Stimulated activated CD8-positive, alpha-beta memory T cell treated with anti-CD3 and anti-CD28 coated beads, Interleukin-12 subunit alpha, Interleukin-12 subunit beta, amount 100 ng/mL, for 24 hours (primary cell): ENCODE measurements around the gene CLDN5.

Source experiments
- DNase-seq: peaks from one replicate; pipeline ENCODE4 v3.0.0-alpha.2; 2020; ENCODE audit errors: extremely low read depth

Gene CLDN5

GRCh38 chr22:19504900-19505734 lies 19.1 kb downstream of the CLDN5 start:
- no peak for DNase-seq

GRCh38 chr22:19503869-19504268 lies 20.3 kb downstream of the CLDN5 start:
- no peak for DNase-seq

GRCh38 chr22:19503367-19503766 lies 20.8 kb downstream of the CLDN5 start:
- no peak for DNase-seq

- DNase-seq = no peak
Measured at GRCh38 chr22:19501897-19502447, 22.2 kb downstream of the CLDN5 start.

GRCh38 chr22:19499880-19500242 lies 24.3 kb downstream of the CLDN5 start:
- DNase-seq = no peak

- no peak for DNase-seq
Measured at GRCh38 chr22:19499236-19499879, 24.9 kb downstream of the CLDN5 start.

- DNase-seq = no peak
Measured at GRCh38 chr22:19498866-19499190, 25.4 kb downstream of the CLDN5 start.

GRCh38 chr22:19498154-19498865 lies 25.9 kb downstream of the CLDN5 start:
- DNase-seq = no peak

GRCh38 chr22:19497245-19497644 lies 27.0 kb downstream of the CLDN5 start:
- no peak for DNase-seq

- DNase-seq = no peak
Measured at GRCh38 chr22:19496324-19496630, 27.9 kb downstream of the CLDN5 start.

GRCh38 chr22:19495562-19496323 lies 28.5 kb downstream of the CLDN5 start:
- no peak for DNase-seq

GRCh38 chr22:19494676-19495173 lies 29.5 kb downstream of the CLDN5 start:
- no peak for DNase-seq

GRCh38 chr22:19494001-19494560 lies 30.1 kb downstream of the CLDN5 start:
- DNase-seq = no peak

- no peak for DNase-seq
Measured at GRCh38 chr22:19492504-19493174, 31.6 kb downstream of the CLDN5 start.

GRCh38 chr22:19490628-19491230 lies 33.5 kb downstream of the CLDN5 start:
- no peak for DNase-seq

- DNase-seq = no peak
Measured at GRCh38 chr22:19488884-19489843, 35.0 kb downstream of the CLDN5 start.

- DNase-seq = no peak
Measured at GRCh38 chr22:19488285-19488684, 35.9 kb downstream of the CLDN5 start.

- no peak for DNase-seq
Measured at GRCh38 chr22:19483481-19484244, 40.5 kb downstream of the CLDN5 start.

GRCh38 chr22:19482297-19482696 lies 41.9 kb downstream of the CLDN5 start:
- DNase-seq = no peak
